ENCODE results near the gene KRT75.
"Not testable (repeated sequence)": the region's sequence is repeated elsewhere in the genome, so short reads cannot be mapped to it uniquely, and the experiment has no call there.

The KRT75 gene

GRCh38 chr12:52448228-52448627 is 14.1 kb upstream of the KRT75 start:
- H3K9me3 ChIP-seq (replicated peaks; ENCODE audit: low read length) = no peaks in the 10 kb centered on the region
- H3K9ac ChIP-seq (ENCODE audit: low read depth, low read length) = no peak overlapping the region
- no peaks in the 10 kb centered on the region for H3K36me3 ChIP-seq (ENCODE audit: insufficient read depth, low read length)
- no peak overlapping the region for H3K4me3 ChIP-seq (ENCODE audit: low read length)
- no peaks in the 10 kb centered on the region for H3K4me1 ChIP-seq (ENCODE audit: control insufficient read depth, insufficient read depth, low read length)
- H3K27me3 ChIP-seq (ENCODE audit: control insufficient read depth, insufficient read depth, low read length) = peaks cover 29% of the 10 kb centered on the region
- no peak overlapping the region for H3K4me2 ChIP-seq (ENCODE audit: low read length)

- H3K27me3 ChIP-seq (ENCODE audit: control insufficient read depth, insufficient read depth, low read length) = peaks cover 27% of the 10 kb centered on the region
- H3K4me2 ChIP-seq (ENCODE audit: low read length); H3K9me3 ChIP-seq (replicated peaks; ENCODE audit: low read length); H3K4me3 ChIP-seq (ENCODE audit: low read length); H3K9ac ChIP-seq (ENCODE audit: low read depth, low read length); H3K4me1 ChIP-seq (ENCODE audit: control insufficient read depth, insufficient read depth, low read length); H3K36me3 ChIP-seq (ENCODE audit: insufficient read depth, low read length): not testable (repeated sequence)
Measured at GRCh38 chr12:52447196-52447595, 13.0 kb upstream of the KRT75 start.

- Histone ChIP-seq H3K4me2 (ENCODE audit: low read length) (no peak overlapping the region), H3K36me3 (ENCODE audit: insufficient read depth, low read length) (no peaks in the 10 kb centered on the region), H3K4me3 (ENCODE audit: low read length) (no peak overlapping the region), H3K27me3 (ENCODE audit: control insufficient read depth, insufficient read depth, low read length) (peaks cover 24% of the 10 kb centered on the region), H3K9me3 (replicated peaks; ENCODE audit: low read length) (no peaks in the 10 kb centered on the region), H3K4me1 (ENCODE audit: control insufficient read depth, insufficient read depth, low read length) (peaks cover 8% of the 10 kb centered on the region), H3K9ac (ENCODE audit: low read depth, low read length) (no peak overlapping the region)
Measured at GRCh38 chr12:52446367-52447045, 12.3 kb upstream of the KRT75 start.

- no peak overlapping the region for H3K4me3 ChIP-seq (ENCODE audit: low read length)
- H3K27me3 ChIP-seq (ENCODE audit: control insufficient read depth, insufficient read depth, low read length) = peaks cover 24% of the 10 kb centered on the region
- peaks cover 8% of the 10 kb centered on the region for H3K4me1 ChIP-seq (ENCODE audit: control insufficient read depth, insufficient read depth, low read length)
- H3K9ac ChIP-seq (ENCODE audit: low read depth, low read length) = no peak overlapping the region
- H3K36me3 ChIP-seq (ENCODE audit: insufficient read depth, low read length) = no peaks in the 10 kb centered on the region
- H3K4me2 ChIP-seq (ENCODE audit: low read length) = no peak overlapping the region
- H3K9me3 ChIP-seq (replicated peaks; ENCODE audit: low read length) = no peaks in the 10 kb centered on the region
Measured at GRCh38 chr12:52445876-52446275, 11.7 kb upstream of the KRT75 start.

- Histone ChIP-seq H3K4me2 (ENCODE audit: low read length) (no peak overlapping the region), H3K4me3 (ENCODE audit: low read length) (no peak overlapping the region), H3K9me3 (replicated peaks; ENCODE audit: low read length) (no peaks in the 10 kb centered on the region), H3K36me3 (ENCODE audit: insufficient read depth, low read length) (no peaks in the 10 kb centered on the region), H3K4me1 (ENCODE audit: control insufficient read depth, insufficient read depth, low read length) (peaks cover 8% of the 10 kb centered on the region), H3K27me3 (ENCODE audit: control insufficient read depth, insufficient read depth, low read length) (peaks cover 24% of the 10 kb centered on the region), H3K9ac (ENCODE audit: low read depth, low read length) (no peak overlapping the region)
Measured at GRCh38 chr12:52444647-52445595, 10.8 kb upstream of the KRT75 start.

GRCh38 chr12:52443966-52444365 is 9.8 kb upstream of the KRT75 start:
- H3K4me1 ChIP-seq (ENCODE audit: control insufficient read depth, insufficient read depth, low read length) = peaks cover 8% of the 10 kb centered on the region
- peaks cover 26% of the 10 kb centered on the region for H3K27me3 ChIP-seq (ENCODE audit: control insufficient read depth, insufficient read depth, low read length)
- H3K4me2 ChIP-seq (ENCODE audit: low read length) = no peak overlapping the region
- no peak overlapping the region for H3K9ac ChIP-seq (ENCODE audit: low read depth, low read length)
- no peak overlapping the region for H3K4me3 ChIP-seq (ENCODE audit: low read length)
- H3K36me3 ChIP-seq (ENCODE audit: insufficient read depth, low read length) = no peaks in the 10 kb centered on the region
- no peaks in the 10 kb centered on the region for H3K9me3 ChIP-seq (replicated peaks; ENCODE audit: low read length)

- H3K4me2 ChIP-seq (ENCODE audit: low read length) = no peak overlapping the region
- H3K27me3 ChIP-seq (ENCODE audit: control insufficient read depth, insufficient read depth, low read length) = peaks cover 28% of the 10 kb centered on the region
- no peak overlapping the region for H3K9ac ChIP-seq (ENCODE audit: low read depth, low read length)
- peaks cover 8% of the 10 kb centered on the region for H3K4me1 ChIP-seq (ENCODE audit: control insufficient read depth, insufficient read depth, low read length)
- H3K4me3 ChIP-seq (ENCODE audit: low read length) = no peak overlapping the region
- no peaks in the 10 kb centered on the region for H3K36me3 ChIP-seq (ENCODE audit: insufficient read depth, low read length)
- no peaks in the 10 kb centered on the region for H3K9me3 ChIP-seq (replicated peaks; ENCODE audit: low read length)
Measured at GRCh38 chr12:52442600-52443061, 8.5 kb upstream of the KRT75 start.

GRCh38 chr12:52441320-52441911 is 7.2 kb upstream of the KRT75 start:
- Histone ChIP-seq H3K9ac (ENCODE audit: low read depth, low read length) (no peak overlapping the region), H3K27me3 (ENCODE audit: control insufficient read depth, insufficient read depth, low read length) (peaks cover 33% of the 10 kb centered on the region), H3K4me1 (ENCODE audit: control insufficient read depth, insufficient read depth, low read length) (peaks cover 8% of the 10 kb centered on the region), H3K4me2 (ENCODE audit: low read length) (no peak overlapping the region), H3K36me3 (ENCODE audit: insufficient read depth, low read length) (no peaks in the 10 kb centered on the region), H3K4me3 (ENCODE audit: low read length) (no peak overlapping the region), H3K9me3 (replicated peaks; ENCODE audit: low read length) (no peaks in the 10 kb centered on the region)

GRCh38 chr12:52440821-52441319 is 6.7 kb upstream of the KRT75 start:
- no peaks in the 10 kb centered on the region for H3K9me3 ChIP-seq (replicated peaks; ENCODE audit: low read length)
- no peak overlapping the region for H3K4me3 ChIP-seq (ENCODE audit: low read length)
- no peaks in the 10 kb centered on the region for H3K36me3 ChIP-seq (ENCODE audit: insufficient read depth, low read length)
- no peak overlapping the region for H3K4me2 ChIP-seq (ENCODE audit: low read length)
- no peak overlapping the region for H3K9ac ChIP-seq (ENCODE audit: low read depth, low read length)
- H3K4me1 ChIP-seq (ENCODE audit: control insufficient read depth, insufficient read depth, low read length) = peaks cover 8% of the 10 kb centered on the region
- peaks cover 38% of the 10 kb centered on the region for H3K27me3 ChIP-seq (ENCODE audit: control insufficient read depth, insufficient read depth, low read length)

GRCh38 chr12:52439845-52440244 is 5.7 kb upstream of the KRT75 start:
- H3K4me1 ChIP-seq (ENCODE audit: control insufficient read depth, insufficient read depth, low read length) = peaks cover 8% of the 10 kb centered on the region
- H3K4me2 ChIP-seq (ENCODE audit: low read length) = no peak overlapping the region
- no peak overlapping the region for H3K4me3 ChIP-seq (ENCODE audit: low read length)
- no peak overlapping the region for H3K9ac ChIP-seq (ENCODE audit: low read depth, low read length)
- H3K9me3 ChIP-seq (replicated peaks; ENCODE audit: low read length) = no peaks in the 10 kb centered on the region
- H3K27me3 ChIP-seq (ENCODE audit: control insufficient read depth, insufficient read depth, low read length) = peaks cover 47% of the 10 kb centered on the region
- no peaks in the 10 kb centered on the region for H3K36me3 ChIP-seq (ENCODE audit: insufficient read depth, low read length)

GRCh38 chr12:52439420-52439819 is 5.2 kb upstream of the KRT75 start:
- peaks cover 48% of the 10 kb centered on the region for H3K27me3 ChIP-seq (ENCODE audit: control insufficient read depth, insufficient read depth, low read length)
- no peak overlapping the region for H3K4me3 ChIP-seq (ENCODE audit: low read length)
- H3K9ac ChIP-seq (ENCODE audit: low read depth, low read length) = no peak overlapping the region
- no peaks in the 10 kb centered on the region for H3K36me3 ChIP-seq (ENCODE audit: insufficient read depth, low read length)
- H3K4me2 ChIP-seq (ENCODE audit: low read length) = no peak overlapping the region
- peaks cover 8% of the 10 kb centered on the region for H3K4me1 ChIP-seq (ENCODE audit: control insufficient read depth, insufficient read depth, low read length)
- no peaks in the 10 kb centered on the region for H3K9me3 ChIP-seq (replicated peaks; ENCODE audit: low read length)

Measured in skeletal muscle satellite cell (primary cell).